GM10266 (cell line): ENCODE results near the gene GTF2F1.

Source experiments
- DNase-seq: peaks from one replicate; pipeline ENCODE4 v3.0.0; 2012; ENCODE audit errors: extremely low spot score
- TF ChIP-seq, protein P1 (sequence below): IDR thresholded peaks from 2 replicates; pipeline ENCODE4 v1.5.1; 2012; ENCODE audit warnings: mild to moderate bottlenecking, low read depth; ENCODE audit not compliant: control insufficient read depth, insufficient read depth; ENCODE audit errors: missing control alignments

GTF2F1 gene, protein sequence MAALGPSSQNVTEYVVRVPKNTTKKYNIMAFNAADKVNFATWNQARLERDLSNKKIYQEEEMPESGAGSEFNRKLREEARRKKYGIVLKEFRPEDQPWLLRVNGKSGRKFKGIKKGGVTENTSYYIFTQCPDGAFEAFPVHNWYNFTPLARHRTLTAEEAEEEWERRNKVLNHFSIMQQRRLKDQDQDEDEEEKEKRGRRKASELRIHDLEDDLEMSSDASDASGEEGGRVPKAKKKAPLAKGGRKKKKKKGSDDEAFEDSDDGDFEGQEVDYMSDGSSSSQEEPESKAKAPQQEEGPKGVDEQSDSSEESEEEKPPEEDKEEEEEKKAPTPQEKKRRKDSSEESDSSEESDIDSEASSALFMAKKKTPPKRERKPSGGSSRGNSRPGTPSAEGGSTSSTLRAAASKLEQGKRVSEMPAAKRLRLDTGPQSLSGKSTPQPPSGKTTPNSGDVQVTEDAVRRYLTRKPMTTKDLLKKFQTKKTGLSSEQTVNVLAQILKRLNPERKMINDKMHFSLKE

DNA sequence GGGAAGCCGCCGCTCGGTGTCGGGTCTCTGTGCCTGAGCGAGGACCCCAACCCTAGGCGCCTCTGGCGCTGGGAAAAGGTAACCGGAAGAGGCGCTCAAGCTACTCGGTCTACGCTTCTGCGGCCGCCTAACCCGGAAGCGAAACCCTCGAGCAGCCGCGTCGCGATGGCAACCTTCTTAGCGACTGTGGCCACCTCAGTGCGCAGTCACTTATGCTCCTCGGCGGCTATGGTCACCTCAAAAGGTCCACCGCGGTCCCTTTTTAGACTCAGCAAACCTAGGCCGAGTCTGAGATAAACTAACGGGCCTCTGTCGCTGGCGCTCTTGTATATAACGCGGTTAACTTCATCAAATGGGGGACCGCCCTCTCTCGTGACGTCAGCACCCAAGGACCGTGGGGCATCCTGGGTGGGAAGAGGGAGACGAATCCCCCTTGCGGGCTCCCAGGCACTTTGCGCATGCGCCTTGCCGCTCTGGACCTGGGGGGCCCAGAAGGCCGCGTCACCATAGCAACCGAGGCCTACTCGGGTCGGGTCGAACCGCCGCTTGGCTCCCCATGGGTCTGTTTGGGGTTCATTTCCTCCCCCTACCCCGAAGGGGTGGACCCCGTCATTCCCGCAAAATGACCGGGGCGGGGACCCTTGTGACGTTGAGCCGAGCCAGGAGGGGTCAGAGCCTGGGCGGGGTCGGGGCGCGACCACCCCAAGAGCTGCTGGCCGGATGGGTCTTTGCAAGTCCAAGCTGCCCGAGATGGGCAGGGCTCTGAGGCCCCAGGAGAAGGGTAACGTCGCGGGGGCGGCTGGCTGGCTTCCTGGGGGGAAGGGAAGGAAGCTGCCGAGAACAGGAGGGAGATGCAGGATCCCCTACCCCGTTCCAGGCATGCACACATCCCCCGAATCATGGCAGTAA lies at the start of gene GTF2F1:
TSS of gene GTF2F1 (minus strand) at position 91 of the 909 bp plus-strand sequence. CDS start 169 bp downstream, outside the sequence.
- TF ChIP-seq, protein P1, sequence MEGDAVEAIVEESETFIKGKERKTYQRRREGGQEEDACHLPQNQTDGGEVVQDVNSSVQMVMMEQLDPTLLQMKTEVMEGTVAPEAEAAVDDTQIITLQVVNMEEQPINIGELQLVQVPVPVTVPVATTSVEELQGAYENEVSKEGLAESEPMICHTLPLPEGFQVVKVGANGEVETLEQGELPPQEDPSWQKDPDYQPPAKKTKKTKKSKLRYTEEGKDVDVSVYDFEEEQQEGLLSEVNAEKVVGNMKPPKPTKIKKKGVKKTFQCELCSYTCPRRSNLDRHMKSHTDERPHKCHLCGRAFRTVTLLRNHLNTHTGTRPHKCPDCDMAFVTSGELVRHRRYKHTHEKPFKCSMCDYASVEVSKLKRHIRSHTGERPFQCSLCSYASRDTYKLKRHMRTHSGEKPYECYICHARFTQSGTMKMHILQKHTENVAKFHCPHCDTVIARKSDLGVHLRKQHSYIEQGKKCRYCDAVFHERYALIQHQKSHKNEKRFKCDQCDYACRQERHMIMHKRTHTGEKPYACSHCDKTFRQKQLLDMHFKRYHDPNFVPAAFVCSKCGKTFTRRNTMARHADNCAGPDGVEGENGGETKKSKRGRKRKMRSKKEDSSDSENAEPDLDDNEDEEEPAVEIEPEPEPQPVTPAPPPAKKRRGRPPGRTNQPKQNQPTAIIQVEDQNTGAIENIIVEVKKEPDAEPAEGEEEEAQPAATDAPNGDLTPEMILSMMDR = peak; percentile 24
- peak; percentile 97 for DNase-seq

DNA sequence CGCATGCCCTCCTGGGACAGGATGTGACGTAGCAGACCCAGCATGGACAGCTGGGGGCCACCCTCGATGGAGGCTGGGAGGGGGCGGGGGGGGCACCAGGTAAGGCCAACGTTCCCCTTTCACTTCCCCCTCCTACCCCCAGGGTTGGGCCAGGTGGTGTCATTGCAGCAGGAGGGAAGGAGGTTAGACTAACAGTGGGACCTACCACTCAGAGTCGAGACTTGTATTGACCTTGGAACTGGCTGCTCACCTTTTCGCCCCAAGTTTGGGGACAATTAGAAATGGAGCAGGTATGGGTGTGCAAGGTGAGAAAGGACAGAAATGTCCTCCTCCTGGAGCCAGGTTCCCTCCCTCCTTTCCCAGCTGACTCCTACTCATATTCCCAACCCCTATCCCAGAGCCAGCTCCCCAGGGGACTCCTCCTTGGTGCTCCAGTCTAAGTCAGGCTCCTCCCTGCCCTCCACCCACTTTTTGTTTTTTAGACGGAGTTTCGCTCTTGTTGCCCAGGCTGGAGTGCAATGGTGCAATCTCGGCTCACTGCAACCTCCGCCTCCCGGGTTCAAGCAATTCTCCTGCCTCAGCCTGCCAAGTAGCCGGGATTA lies 49.2 kb upstream of the GTF2F1 start:
- no peak for DNase-seq
- TF ChIP-seq, protein P1 = no peak

DNA sequence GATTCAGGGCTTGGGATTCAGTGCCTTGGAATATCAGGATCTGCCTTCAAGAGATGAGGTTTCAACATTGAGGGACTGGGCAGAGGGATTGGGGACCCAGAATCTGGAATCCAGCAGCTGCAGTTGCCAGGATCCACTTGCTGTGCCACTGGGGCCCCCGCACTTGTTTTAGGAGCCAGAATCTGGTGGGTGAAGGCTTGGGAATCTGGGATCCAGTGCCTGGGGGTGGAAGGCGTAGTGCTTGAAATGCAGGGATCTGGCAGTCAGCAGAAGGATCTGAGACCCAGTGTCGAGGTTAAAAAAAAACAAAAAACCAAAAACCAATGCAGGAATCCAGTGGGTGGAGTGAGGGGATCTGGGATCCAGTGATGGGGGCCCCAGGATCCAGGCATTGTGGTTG lies 47.9 kb upstream of the GTF2F1 start:
- DNase-seq = no peak
- TF ChIP-seq, protein P1 = no peak

DNA sequence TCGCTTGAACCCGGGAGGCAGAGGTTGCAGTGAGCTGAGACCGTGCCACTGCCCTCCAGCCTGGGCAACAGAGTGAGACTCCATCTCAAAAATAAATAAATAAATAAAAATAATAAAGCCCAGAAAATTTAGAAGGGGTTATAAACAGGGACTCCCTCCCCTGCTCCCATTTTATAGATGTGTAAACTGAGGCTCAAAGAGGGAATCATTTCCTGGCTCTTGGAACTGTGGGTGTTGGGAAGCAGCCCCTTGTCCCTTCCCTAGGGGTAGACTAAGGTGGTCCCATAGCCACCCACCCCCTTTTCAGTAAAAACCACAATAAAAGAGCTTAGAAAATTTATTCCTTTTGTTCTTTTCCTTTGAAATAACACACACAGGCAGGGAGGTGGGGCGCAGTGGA lies 46.8 kb upstream of the GTF2F1 start:
- TF ChIP-seq, protein P1 = no peak
- DNase-seq = no peak

DNA sequence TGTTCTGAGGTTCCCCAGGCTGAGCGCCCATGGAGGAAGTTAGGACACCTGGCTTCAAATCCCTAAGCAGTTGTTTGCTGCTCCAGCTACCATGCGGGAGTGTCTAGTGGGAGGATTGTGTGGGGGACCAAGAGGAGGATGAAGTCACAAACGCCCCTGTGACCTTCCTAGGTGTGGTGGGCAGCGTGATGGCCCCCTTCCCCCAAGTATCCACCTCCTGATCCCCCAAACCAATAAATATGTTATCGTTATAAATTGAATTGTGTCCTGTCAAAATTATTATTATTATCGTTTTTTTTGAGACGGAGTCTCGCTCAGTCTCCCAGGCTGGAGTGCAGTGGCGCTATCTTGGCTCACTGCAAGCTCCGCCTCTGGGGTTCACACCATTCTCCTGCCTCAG lies 40.7 kb upstream of the GTF2F1 start, which contains the start of gene SLC25A41:
TSS of gene SLC25A41 (minus strand) at position 101 of the 400 bp plus-strand sequence. CDS start at position 31, 70 bp downstream.
- DNase-seq = no peak
- TF ChIP-seq, protein P1 = no peak

DNA sequence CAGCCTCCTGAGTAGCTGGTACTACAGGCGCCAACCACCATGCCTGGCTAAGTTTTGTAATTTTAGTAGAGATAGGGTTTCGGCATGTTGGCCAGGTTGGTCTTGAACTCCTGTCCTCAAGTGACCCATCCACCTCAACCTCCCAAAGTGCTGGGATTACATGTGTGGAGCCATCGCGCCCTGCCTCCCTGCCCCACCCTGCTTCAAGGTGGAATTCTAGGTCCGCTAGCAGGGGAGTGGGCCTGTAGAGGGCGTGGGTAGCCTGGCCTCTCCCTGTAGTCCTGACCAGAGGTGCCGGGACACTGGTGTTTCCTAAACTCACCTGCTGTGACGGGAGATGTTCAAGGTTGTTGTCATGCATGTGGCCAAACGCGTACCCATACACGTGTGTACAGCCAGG lies 40.2 kb upstream of the GTF2F1 start:
- DNase-seq = no peak
- TF ChIP-seq, protein P1 = no peak
